Fibroblast of skin of abdomen (primary cell): ENCODE results near the gene MCL1.
A peak's percentile ranks its signal among the peaks of the same experiment; 100 is the strongest.

Experiments
- DNase-seq: peaks from one replicate; pipeline ENCODE4 v3.0.0-alpha.2; 2013

The MCL1 gene

DNA sequence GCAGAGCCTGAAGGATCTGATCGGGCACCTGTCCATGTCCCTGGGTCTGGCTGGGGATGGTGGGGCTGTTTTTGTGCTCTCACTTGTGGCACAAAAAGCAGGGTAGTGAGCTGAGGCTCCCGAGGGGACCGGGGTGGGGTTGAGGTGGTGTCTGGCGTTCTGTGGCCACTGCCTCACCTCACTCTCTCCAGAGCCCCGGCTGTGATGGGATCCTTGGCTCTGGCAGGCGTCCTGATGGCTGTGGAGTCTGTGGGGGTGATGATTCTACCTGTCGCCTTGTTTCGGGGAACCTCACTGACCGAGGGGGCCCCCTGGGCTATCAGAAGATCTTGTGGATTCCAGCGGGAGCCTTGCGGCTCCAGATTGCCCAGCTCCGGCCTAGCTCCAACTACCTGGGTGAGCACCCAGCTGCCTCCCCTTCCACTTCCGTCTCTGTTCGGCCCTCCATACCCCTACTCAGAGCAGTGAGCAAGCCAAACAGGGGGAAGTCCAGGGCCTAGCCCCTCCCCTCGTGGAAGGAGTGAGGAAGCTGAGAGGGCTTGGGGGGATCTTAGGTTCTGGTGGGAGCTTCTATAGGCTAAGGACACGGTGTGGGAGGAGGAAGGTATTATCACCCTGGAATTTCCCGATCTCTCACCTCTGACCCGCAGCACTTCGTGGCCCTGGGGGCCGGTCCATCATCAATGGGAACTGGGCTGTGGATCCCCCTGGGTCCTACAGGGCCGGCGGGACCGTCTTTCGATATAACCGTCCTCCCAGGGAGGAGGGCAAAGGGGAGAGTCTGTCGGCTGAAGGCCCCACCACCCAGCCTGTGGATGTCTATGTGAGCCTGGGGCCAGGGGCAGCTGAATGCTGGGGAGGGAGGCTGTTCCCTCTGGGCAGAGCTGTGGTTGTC is 23.2 kb downstream of the MCL1 start:
- DNase-seq, result no peak

DNA sequence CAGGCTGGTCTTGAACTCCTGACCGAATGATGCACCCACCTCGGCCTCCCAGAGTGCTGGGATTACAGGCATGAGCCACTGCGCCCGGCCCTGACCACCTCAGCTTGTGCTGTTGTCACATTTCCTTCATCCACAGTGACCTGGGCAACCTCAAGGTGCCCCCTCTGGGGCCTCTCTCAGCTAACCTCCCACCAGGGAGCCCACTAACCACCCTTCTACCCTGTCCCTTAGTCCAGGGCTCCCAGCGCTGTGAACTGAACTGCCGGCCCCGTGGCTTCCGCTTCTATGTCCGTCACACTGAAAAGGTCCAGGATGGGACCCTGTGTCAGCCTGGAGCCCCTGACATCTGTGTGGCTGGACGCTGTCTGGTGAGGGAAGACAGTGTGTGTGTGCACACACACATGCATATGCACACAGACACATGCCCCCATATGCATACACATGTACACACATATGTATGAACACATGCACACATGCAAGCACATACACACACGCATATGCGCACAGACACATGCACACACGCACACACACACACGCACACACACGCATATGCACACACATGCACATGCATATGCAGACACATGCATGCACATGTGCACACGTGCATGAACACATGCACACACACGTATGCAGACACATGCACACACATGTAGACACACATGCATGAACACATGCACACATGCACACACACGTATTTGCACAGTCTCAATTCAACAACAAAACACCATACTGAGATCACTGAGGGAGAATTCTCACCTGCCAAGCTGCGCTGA is 24.0 kb downstream of the MCL1 start:
- no peak for DNase-seq

DNA sequence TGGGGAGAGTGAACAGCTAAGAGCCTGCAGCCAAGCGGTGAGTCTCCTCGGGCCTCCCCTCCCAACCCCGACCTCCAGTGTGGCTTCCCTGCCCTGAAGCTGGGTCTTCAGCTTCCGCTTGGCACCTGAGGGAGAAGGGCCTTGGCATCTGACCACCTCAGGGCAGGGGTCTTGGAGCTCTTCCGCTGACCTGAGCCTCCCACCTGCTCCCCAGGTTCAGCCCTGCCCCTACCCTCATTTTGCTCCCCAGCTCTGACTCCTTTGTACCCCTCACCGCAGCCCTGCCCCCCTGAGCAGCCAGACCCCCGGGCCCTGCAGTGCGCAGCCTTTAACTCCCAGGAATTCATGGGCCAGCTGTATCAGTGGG is 25.3 kb downstream of the MCL1 start:
- no peak for DNase-seq

DNA sequence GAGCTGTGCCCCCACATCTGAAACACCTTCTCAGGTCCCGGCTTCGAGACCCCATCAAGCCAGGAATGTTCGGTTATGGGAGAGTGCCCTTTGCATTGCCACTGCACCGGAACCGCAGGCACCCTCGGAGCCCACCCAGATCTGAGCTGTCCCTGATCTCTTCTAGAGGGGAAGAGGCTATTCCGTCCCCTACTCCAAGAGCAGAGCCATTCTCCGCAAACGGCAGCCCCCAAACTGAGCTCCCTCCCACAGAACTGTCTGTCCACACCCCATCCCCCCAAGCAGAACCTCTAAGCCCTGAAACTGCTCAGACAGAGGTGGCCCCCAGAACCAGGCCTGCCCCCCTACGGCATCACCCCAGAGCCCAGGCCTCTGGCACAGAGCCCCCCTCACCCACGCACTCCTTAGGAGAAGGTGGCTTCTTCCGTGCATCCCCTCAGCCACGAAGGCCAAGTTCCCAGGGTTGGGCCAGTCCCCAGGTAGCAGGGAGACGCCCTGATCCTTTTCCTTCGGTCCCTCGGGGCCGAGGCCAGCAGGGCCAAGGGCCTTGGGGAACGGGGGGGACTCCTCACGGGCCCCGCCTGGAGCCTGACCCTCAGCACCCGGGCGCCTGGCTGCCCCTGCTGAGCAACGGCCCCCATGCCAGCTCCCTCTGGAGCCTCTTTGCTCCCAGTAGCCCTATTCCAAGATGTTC is 25.9 kb downstream of the MCL1 start:
- DNase-seq, result no peak

DNA sequence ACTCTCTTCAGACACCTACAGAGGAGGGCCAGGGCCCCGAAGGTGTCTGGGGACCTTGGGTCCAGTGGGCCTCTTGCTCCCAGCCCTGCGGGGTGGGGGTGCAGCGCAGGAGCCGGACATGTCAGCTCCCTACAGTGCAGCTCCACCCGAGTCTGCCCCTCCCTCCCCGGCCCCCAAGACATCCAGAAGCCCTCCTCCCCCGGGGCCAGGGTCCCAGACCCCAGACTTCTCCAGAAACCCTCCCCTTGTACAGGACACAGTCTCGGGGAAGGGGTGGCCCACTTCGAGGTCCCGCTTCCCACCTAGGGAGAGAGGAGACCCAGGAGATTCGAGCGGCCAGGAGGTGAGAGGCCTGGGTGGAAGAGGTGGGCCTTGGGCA is 26.5 kb downstream of the MCL1 start:
- DNase-seq, result no peak

DNA sequence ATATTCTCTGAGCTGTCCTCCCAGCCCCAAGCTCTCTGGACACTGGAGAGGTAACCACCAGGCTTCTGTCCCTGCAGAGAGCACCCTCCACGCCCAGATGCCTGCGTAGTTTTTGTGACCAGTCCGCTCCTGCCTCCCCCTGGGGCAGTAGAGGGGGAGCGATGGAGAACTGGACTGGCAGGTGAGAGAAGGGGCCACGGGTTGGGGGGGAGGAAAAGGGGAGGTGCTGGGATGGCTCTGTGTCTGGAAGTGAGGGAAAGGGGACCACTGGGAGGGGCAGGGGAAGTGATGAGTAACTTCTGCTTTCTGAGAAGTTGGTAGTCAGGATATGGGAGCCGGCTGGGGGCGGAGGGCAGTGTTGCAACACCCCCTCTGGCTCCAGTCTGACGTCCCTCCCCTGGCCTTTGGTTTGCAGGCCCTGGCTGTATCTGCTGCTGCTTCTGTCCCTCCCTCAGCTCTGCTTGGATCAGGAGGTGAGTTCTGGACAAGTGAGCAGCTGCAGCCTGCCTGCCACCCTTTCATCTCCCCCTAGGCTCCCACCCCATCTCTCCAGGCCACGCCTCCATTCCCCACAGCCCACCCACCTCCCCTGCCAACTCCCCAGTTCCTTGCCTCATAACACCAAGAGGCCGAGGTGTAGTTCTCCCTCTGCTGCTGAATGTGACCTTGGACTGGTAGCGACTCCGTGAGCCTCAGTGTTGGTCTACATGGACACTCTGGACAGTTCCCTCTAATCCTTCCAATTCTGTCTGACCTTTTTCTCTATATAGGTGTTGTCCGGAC is 27.1 kb downstream of the MCL1 start:
- peak; percentile 82 for DNase-seq

DNA sequence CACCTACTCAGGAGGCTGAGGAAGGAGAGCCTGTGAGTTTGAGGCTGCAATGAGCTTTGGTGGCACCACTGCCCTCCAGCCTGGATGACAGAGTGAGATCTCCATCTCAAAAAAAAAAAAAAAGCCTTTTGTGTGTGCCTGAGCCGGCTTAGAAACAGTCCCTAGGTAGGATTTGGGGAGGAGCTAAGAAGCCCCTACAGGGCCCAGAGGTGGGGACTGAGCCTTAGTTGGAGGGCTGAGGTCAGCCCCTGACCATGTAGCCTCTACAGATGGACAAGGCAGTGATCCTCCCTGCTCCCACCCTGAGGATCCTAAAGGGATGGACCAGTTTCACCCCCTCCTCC is 27.7 kb downstream of the MCL1 start:
- DNase-seq, result no peak

DNA sequence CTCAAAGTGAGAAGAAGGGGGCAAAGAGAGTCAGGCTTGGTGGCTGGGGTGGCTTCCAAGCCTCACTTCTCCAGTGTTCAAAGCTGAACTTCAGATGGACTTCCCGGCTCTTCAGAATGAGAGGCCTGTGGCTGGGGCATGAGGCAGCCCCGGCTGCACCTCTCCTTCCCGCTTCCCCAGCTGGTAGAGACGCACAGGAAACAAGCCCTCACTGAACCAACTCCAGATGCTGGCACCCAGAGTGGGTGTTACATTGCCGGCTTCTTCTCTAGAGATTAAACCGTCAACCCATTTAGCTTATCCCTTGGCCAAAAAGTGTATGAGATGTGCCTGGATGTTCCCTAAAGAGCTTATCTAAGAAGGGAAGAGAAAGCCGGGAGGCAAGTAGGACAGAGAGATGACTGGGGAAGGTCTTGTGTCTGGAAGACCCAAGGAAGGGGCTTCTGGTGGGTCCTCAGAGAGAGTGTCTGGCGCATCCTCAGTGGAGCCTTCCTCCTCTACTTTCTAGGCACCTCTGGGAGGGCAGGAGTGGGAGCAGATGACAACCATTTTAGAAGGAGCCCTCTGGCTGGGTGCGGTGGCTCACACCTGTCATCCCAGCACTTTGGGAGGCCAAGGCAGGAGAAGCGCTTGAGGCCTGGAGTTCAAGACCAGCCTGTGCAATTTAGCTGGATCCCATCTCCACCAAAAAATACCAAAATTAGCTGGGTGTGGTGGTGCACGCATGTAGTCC is 28.2 kb downstream of the MCL1 start:
- no peak for DNase-seq

DNA sequence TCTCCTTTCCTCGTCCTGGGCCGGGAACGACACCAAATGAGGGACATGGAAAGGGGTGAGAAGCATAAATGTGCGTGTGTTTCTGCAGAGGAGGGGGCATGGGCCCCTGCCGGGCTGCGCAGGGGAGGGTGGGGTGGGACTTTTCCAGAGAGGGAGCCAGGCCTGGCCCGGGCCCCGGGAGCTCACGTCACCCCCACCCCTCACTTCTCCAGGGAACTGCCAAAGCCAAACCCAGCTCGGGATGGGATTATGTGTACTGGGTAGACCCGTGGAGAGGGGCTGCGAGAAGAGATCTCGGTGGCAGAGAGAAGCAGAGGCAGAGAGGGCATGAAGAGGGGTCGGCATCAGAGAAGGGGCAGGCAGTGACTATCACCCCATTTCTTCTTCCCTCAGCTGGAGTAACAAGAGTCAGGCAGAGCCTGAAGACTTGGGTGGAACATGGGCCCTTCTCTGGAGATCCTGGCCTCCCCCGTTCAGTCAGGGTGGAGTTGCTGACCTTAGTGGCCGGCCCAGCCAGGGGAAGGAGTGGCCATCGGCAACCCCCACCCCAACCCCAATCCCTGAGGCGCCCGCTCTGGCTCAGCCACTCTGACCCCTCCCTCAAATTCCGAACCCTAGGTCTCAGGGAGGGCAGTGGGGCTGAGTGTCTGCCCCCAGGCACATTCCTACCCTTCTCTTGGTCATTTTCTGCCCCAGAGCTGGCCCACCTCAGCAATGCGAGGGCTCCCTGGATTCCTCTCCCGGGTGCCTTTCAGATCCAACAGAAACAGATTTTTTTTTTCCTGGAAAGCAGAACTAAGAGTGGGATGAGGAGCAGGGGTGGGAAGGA is 29.0 kb downstream of the MCL1 start:
- no peak for DNase-seq

DNA sequence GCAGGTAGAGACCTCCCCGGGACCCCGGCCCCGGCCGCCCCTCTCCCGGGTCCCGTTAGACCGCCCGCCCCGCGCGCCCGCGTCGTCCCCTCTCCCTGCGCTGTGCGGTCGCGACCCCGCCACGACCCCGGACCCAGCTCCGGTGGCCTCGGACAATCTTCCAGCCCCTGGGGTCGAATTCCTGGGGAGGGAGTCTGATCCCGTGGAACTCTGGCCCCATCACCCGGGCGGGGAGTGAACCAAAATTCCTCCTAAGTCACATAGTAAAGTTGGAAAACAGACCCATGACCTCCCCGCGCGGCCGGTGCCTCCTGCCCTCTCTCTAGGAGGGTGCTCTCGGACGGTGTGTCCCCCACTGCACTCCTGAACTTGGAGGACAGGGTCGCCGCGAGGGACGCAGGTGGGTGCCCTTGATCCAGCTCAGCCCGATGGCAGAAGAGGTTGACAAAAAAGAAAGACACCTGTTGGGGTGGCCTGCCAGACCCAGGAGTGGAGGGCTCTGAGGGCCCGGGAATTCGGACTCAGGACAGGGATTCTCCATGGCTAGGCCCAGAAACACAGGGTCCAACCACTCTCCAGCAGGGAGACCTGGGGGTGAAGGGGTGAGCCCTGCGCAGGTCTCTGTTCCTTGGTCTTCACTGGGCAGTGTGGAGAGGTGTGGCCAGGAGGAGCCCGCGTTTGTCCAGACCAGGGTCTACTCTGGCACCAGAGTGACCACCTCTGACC is 29.8 kb downstream of the MCL1 start:
- DNase-seq, result no peak

DNA sequence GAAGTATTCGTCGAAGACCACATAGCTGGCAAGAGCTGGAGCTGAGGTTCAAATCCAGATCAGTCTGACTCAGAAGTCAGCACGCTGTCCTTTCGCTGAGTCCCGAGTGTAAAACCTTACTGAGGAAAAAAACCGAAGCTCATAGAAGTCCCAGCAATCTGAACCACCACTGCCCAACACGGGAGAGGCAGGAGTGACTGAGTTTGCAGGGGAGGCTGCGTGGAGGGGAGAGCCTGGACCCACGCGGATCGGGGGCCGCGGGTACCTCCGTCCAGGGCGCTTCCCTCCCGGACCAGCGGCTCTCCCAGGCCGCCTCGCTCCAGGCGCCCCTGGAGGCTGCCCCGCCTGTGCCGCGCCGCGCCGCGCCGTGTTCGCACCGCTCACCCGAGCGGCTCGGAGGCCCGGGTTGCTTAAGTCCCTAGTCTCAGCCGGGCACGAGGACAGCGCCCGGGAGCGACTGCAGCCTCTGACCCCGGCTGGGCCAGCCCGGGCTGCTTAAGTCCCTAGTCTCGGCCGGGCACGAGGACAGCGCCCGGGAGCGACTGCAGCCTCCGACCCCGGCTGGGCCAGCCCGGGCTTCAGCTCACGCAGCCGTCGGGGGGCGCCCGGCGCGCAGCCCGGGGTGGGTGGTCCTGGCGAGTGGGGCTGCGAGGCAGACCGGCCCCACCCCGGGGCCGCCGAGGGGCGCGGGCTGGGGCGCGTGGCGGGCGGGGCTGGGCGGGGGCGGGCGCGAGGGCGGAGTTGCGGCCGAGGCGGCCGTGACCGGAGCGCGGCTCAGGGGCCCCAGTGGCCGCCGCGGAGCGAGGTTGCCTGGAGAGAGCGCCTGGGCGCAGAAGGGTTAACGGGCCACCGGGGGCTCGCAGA is 30.5 kb downstream of the MCL1 start, which contains the start of gene ADAMTSL4:
Gene ADAMTSL4, plus strand, starts transcription at position 777 of the 864 bp plus-strand sequence. CDS start 2,881 bp downstream, outside the sequence.
- peak; percentile 69 for DNase-seq

DNA sequence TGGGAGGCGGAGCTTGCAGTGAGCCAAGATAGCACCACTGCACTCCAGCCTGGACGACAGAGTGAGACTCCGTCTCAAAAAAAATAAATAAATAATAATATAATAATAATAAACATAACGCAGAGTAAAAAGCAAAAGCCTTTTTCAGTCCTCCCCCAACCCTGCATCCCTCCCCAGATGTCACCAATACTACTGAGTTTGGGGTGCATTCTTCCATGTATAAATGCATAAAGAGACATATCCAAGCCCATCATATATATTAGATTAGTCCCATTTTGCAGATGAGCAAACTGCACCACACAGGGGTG is 31.1 kb downstream of the MCL1 start:
- no peak for DNase-seq

DNA sequence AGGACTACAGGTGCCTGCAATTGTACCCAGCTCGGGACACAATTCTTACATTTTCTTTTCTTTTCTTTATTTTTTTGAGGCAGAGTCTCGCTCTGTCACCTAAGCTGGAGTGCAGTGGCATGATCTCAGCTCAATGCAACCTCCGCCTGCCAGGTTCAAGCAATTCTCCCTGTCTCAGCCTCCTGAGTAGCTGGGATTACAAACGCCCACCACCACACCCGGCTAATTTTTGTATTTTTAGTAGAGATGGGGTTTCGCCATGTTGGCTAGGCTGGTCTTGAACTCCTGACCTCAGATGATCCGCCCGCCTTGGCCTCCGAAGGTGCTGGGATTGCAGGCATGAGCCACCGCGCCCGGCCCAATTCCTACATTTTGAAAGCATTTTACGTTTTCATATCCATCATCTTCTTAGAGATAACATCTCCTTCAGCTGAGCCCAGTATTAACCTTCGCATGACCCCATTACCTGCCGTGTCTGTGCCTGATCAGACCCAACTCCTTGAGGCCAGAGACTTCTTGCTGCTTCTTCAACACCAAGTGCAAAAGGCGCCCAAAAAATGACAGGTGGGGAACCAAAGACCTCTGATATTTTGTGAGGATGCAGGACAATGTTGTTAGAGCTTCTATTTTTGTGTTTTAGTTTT is 33.0 kb downstream of the MCL1 start:
- no peak for DNase-seq

DNA sequence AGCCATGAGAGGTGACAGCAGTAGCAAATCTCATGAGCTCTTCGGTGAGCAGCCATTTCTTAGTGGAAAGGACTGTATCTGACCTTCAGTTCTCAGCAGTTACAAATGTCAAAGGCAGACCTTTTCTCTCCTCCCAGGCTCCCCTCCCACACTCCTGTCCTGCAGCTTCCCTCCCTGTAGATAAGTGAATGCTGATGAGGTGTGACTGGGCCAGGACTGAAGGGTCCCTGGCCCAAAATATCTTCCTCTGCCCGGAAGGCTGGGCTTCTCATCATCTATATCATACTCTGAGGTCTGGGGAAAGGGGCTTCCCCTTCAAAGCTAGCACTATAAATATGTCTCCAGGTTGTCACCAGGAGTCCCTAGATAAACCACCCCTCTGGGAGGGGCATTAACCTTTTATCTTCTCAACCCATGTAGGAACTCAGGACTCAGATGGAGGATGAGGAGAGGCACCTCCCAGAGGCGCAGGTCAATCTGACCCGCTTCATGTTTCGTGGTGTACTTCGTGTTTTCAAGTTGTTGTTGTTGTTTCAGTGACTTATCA is 33.9 kb downstream of the MCL1 start:
- no peak for DNase-seq

DNA sequence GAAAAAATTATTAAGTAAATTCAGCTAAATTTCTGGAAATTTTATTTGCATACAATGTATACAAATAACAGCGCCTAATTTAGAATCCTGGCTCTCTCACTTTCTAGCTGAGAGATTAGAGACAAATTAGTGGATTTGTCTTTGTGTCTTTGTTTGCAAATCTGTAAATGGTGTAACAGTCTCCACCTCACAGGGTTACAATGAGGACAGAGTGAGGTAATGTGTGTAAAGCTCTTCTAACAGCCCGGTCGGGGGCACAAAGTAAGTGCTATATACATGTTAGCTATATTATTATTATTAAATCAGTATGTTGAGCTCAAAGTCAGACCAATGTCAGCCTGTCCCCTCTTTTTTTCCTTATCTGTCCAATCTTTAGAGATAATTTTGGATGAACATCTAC is 35.2 kb downstream of the MCL1 start:
- no peak for DNase-seq

DNA sequence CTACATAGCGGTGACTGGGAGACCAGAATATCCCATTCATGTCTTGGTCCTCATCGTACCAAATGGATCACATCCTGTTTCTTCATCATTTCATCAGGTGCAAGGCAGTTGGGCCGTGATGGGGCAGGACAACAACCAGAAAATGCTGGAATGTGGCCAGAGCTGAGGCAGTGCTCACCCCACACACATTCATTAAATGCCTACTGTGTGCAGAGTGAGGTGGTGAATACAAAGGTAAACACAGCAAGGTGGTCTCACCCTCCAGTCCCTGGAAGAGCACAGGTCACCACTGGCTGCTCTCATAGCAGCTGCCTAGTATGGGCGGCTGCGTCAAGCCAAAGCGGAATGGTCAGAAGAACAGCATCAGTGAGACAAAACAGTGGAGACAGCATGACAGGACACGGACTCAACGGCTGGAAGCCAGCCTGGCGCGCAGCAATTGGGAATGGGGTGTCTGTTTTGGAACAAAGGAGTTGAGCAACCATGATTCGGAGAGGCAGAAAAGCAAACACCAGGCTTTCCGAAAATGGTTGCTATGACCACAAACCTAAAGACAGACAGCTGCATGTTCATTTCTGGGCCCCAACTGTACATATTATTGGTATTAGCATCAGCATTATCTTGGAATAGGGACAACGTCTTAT is 35.8 kb downstream of the MCL1 start:
- no peak for DNase-seq

DNA sequence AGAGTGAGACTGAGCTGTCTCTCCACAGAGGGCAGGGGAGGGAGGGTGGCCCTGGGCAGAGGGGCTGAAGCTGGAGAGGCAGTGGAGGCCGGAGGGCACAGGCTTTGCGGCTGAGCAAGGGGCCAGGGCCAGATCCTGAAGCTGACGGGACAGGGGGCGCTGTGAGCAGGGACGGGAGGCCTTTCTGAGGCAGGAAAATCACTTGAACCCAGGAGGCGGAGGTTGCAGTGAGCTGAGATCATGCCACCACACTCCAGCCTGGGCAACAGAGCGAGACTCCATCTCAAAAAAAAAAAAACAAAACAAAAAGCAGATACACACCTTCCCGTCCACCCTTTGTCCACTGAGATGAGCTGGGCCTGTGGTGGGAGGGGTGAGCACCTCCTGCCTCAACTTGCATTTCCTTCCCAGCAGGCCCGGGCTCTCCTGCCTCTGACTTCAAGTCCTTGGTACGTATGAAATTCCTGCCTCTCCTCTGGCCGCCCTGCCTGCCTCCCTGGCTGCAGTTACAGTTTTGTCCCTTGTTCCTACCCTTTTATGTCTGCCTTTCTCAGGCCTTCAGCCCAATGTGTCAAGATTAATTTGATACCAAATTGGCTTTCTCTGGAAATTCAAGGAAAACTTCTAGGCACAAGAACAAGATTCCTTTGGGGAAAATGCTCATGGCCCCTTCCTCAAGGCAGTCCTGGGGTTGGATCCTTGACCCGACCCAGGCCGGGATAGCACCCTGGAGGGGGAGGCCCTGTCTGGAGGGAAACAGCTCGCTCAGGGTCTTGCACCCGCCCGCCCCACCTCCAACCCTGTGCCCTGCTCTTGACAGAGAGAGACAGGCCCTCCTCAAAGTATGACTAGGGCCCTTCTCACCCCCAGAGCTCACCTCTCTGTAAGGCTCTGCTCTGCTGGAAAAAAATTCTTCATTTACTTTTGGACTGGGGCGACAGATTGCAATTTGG is 41.4 kb downstream of the MCL1 start:
- DNase-seq, result peak; percentile 88
